Mesenchymal stem cell (in vitro differentiated cells and primary cell): ENCODE data around the gene C16orf92.

ENCODE experiments used
- DNase-seq: peaks from one replicate; pipeline ENCODE4 v3.0.0-alpha.2; 2013
- H2AFZ ChIP-seq: one replicate; pipeline ENCODE4 v1.6.1; 2013; ENCODE audit warnings: low read depth, mild to moderate bottlenecking, control low read depth, inconsistent platforms, low read length, moderate library complexity
- H2AK5ac ChIP-seq: 2 replicates; pipeline ENCODE4 v1.6.1; 2013; ENCODE audit warnings: low read length, moderate library complexity, mild to moderate bottlenecking, inconsistent platforms; ENCODE audit not compliant: severe bottlenecking
- H2BK120ac ChIP-seq: one replicate; pipeline ENCODE4 v1.6.1; 2013; ENCODE audit warnings: low read depth, mild to moderate bottlenecking, inconsistent platforms, low read length, moderate library complexity
- H2BK12ac ChIP-seq, 2 experiments: one replicate each; pipeline ENCODE4 v1.6.1; 2013; ENCODE audit warnings: inconsistent platforms in 2 of 2, low read length in 2 of 2, mild to moderate bottlenecking in 2 of 2, moderate library complexity in 2 of 2, control low read depth in 1 of 2
- H2BK15ac ChIP-seq: one replicate; pipeline ENCODE4 v1.6.1; 2013; ENCODE audit warnings: mild to moderate bottlenecking, low read depth, inconsistent platforms; ENCODE audit not compliant: poor library complexity, severe bottlenecking
- H2BK5ac ChIP-seq: 2 replicates; pipeline ENCODE4 v1.6.1; 2013; ENCODE audit warnings: low read depth, mild to moderate bottlenecking, low read length, control low read depth, inconsistent platforms; ENCODE audit not compliant: poor library complexity, severe bottlenecking
- H3K14ac ChIP-seq, 2 experiments: one replicate each; pipeline ENCODE4 v1.6.1; 2013; ENCODE audit warnings: inconsistent platforms in 2 of 2, low read length in 2 of 2, control low read depth in 1 of 2, mild to moderate bottlenecking in 1 of 2, moderate library complexity in 1 of 2
- H3K18ac ChIP-seq, 2 experiments: one replicate each; pipeline ENCODE4 v1.6.1; 2013; ENCODE audit warnings: inconsistent platforms in 2 of 2, low read length in 2 of 2, control low read depth in 1 of 2, low read depth in 1 of 2, mild to moderate bottlenecking in 1 of 2
- H3K23ac ChIP-seq, 2 experiments: one replicate each; pipeline ENCODE4 v1.6.1; 2013; ENCODE audit warnings: inconsistent platforms in 2 of 2, low read length in 2 of 2, mild to moderate bottlenecking in 2 of 2, moderate library complexity in 2 of 2, control low read depth in 1 of 2
- H3K27ac ChIP-seq: 2 replicates; pipeline ENCODE4 v1.5.1; 2013; ENCODE audit warnings: mild to moderate bottlenecking, moderate library complexity, low read length, control low read depth, inconsistent platforms; ENCODE audit not compliant: poor library complexity, severe bottlenecking
- H3K27me3 ChIP-seq, 2 experiments: 2 replicates each; pipeline versions ENCODE4 v1.6.1 to v1.7.0; 2013; ENCODE audit warnings: low read length in 2 of 2, mild to moderate bottlenecking in 2 of 2, moderate library complexity in 2 of 2, control low read depth in 1 of 2, inconsistent platforms in 1 of 2; ENCODE audit not compliant: control insufficient read depth in 1 of 2, insufficient read depth in 1 of 2
- H3K36me3 ChIP-seq, 2 experiments: 2 replicates each; pipeline versions ENCODE4 v1.6.1 to v1.7.0; 2013; ENCODE audit warnings: low read length in 2 of 2, control low read depth in 1 of 2, inconsistent platforms in 1 of 2, low read depth in 1 of 2, mild to moderate bottlenecking in 1 of 2; ENCODE audit not compliant: insufficient read depth in 2 of 2, control insufficient read depth in 1 of 2
- H3K4ac ChIP-seq, 2 experiments: one replicate each; pipeline ENCODE4 v1.6.1; 2013; ENCODE audit warnings: inconsistent platforms in 2 of 2, low read length in 2 of 2, mild to moderate bottlenecking in 2 of 2, moderate library complexity in 2 of 2, control low read depth in 1 of 2, low read depth in 1 of 2
- H3K4me1 ChIP-seq: 2 replicates; pipeline ENCODE4 v1.6.1; 2013; ENCODE audit warnings: low read depth, low read length, control low read depth; ENCODE audit not compliant: control insufficient read depth, insufficient read depth
- H3K4me2 ChIP-seq: 2 replicates; pipeline ENCODE4 v1.6.1; 2013; ENCODE audit warnings: low read length, mild to moderate bottlenecking, inconsistent platforms; ENCODE audit not compliant: poor library complexity, severe bottlenecking
- H3K4me3 ChIP-seq, 2 experiments: 2 replicates each; pipeline versions ENCODE4 v1.5.1 to v1.7.0; 2013; ENCODE audit warnings: low read length in 2 of 2, mild to moderate bottlenecking in 2 of 2, control low read depth in 1 of 2, low read depth in 1 of 2; ENCODE audit not compliant: insufficient read depth in 1 of 2
- H3K79me1 ChIP-seq: replicated peaks from 2 replicates; pipeline ENCODE4 v1.6.1; 2013; ENCODE audit warnings: mild to moderate bottlenecking, control low read depth, low read length, inconsistent platforms; ENCODE audit not compliant: poor library complexity, severe bottlenecking
- H3K9ac ChIP-seq: 2 replicates; pipeline ENCODE4 v1.7.0; 2013; ENCODE audit warnings: mild to moderate bottlenecking, low read length, moderate library complexity
- H3K9me3 ChIP-seq: 2 replicates; pipeline ENCODE4 v1.7.0; 2013; ENCODE audit warnings: mild to moderate bottlenecking, low read length; ENCODE audit not compliant: control insufficient read depth
- H4K8ac ChIP-seq: one replicate; pipeline ENCODE4 v1.6.1; 2013; ENCODE audit warnings: inconsistent platforms, mild to moderate bottlenecking, low read length, moderate library complexity
- H4K91ac ChIP-seq: one replicate; pipeline ENCODE4 v1.6.1; 2013; ENCODE audit warnings: mild to moderate bottlenecking, low read length, inconsistent platforms
- WGBS: methylation state at CpG from one replicate; pipeline ENCODE4 v1.1.7; 2013; ENCODE audit warnings: mixed read lengths; 5-methylcytosine and 5-hydroxymethylcytosine counted together

The C16orf92 gene

DNA sequence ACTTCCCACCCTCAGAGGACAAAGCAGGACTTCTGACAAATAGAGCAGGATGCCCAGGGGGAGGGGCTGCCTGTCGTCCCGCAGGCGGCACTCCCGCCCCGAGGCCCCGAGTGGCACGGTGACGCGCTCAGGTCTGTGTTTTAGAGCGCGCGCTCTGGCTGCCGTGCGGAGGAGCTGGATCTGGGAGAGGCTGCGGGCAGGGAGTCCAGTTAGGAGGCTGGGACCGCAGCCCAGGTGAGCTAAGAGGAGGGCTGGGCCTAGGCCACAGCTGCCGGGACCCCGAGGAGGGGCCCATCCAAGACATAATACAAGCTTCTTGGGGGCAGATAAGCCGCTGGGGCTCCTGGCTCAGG, 18.6 kb upstream of the C16orf92 start:
- 96% methylated on average over 19 of the region's 19 CpGs for WGBS

GRCh38 chr16:30004811-30005242, 18.2 kb upstream of the C16orf92 start:
- no peak overlapping the region for H2AFZ ChIP-seq
- DNase-seq = no peak
- 77% methylated on average over 6 of the region's 11 CpGs for WGBS
- H3K4ac ChIP-seq = no peak overlapping the region
- no peak overlapping the region for H3K27ac ChIP-seq
- H3K14ac ChIP-seq = no peak overlapping the region
- no peak overlapping the region for H3K4me2 ChIP-seq
- no peak overlapping the region for H4K91ac ChIP-seq
- H3K4me1 ChIP-seq = peaks cover 2% of the 10 kb centered on the region
- no peaks in the 10 kb centered on the region for H3K9me3 ChIP-seq
- no peak overlapping the region for H3K4me3 ChIP-seq
- peaks cover 10 to 27% of the 10 kb centered on the region in 2 experiments for H3K27me3 ChIP-seq
- H2BK120ac ChIP-seq = no peak overlapping the region
- H3K18ac ChIP-seq = no peak overlapping the region
- H3K23ac ChIP-seq = no peak overlapping the region
- H3K79me1 ChIP-seq = peaks cover 18% of the 10 kb centered on the region
- no peak overlapping the region for H2BK12ac ChIP-seq
- no peak overlapping the region for H2BK5ac ChIP-seq
- no peak overlapping the region for H2BK15ac ChIP-seq
- H4K8ac ChIP-seq = no peak overlapping the region
- H2AK5ac ChIP-seq = no peak overlapping the region
- no peak overlapping the region for H3K9ac ChIP-seq
- H3K36me3 ChIP-seq = peaks cover 24 to 70% of the 10 kb centered on the region in 2 experiments

More for the DNA sequence above, 18.6 kb upstream of the C16orf92 start:
- no peak overlapping the region for H2AK5ac ChIP-seq
- no peak overlapping the region for H4K91ac ChIP-seq
- no peak overlapping the region for H4K8ac ChIP-seq
- H3K23ac ChIP-seq = no peak overlapping the region
- H3K18ac ChIP-seq = no peak overlapping the region
- no peak overlapping the region for H3K4ac ChIP-seq
- no peak overlapping the region for H3K4me3 ChIP-seq
- H2BK15ac ChIP-seq = no peak overlapping the region
- H3K36me3 ChIP-seq = peaks cover 28 to 72% of the 10 kb centered on the region in 2 experiments
- no peak overlapping the region for H2BK12ac ChIP-seq
- H2BK5ac ChIP-seq = no peak overlapping the region
- H2BK120ac ChIP-seq = no peak overlapping the region
- no peaks in the 10 kb centered on the region for H3K9me3 ChIP-seq
- no peak overlapping the region for H3K4me2 ChIP-seq
- no peak overlapping the region for H3K9ac ChIP-seq
- H3K14ac ChIP-seq = no peak overlapping the region
- no peak for DNase-seq
- H3K4me1 ChIP-seq = peaks cover 2% of the 10 kb centered on the region
- H2AFZ ChIP-seq = no peak overlapping the region
- peaks cover 21% of the 10 kb centered on the region for H3K79me1 ChIP-seq
- H3K27me3 ChIP-seq = peaks cover 5 to 23% of the 10 kb centered on the region in 2 experiments
- H3K27ac ChIP-seq = no peak overlapping the region

DNA sequence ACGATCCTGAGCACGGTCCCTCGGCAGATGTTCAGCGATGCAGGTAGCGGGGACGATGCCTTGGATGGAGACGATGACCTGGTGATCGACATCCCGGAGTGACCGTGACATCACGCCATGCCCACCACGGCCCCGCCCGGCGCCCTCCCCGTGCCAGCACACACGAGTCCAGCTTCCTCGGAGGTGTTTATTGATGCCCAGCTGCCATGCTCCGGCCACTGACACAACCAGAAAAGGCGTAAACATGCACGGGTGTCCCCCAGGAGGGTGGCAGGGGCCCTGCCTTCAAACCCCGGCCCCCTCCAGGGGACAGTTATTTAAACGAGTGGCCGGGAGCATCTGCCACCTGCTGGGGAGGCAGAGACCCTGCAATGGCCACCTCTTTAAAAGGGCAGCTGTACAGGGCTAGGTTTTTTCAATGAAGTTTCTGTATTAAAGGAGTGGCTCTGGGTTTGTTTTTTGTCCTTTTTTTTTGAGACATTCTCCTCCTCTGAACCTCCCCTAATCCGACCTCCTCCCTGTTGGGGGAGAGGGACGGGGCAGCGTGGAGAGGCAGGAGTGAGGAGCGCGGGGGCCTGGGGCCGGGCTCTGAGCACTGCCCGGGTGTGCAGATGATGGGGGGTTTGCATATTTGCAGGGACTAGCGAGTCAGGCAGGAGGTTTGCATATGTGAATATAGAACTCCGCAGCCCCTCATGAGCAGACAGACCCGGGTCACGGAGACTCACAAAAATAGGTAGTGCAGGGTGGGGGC, 17.5 kb upstream of the C16orf92 start:
- H3K27ac ChIP-seq = no peak overlapping the region
- H3K14ac ChIP-seq = no peak overlapping the region
- no peak overlapping the region for H2BK5ac ChIP-seq
- H2AK5ac ChIP-seq = no peak overlapping the region
- H3K18ac ChIP-seq = no peak overlapping the region
- peaks cover 7% of the 10 kb centered on the region for H3K4me1 ChIP-seq
- H3K4ac ChIP-seq = no peak overlapping the region
- no peak overlapping the region for H4K91ac ChIP-seq
- no peaks in the 10 kb centered on the region for H3K9me3 ChIP-seq
- no peak overlapping the region for H2BK15ac ChIP-seq
- H3K9ac ChIP-seq = no peak overlapping the region
- H3K4me2 ChIP-seq = no peak overlapping the region
- peaks cover 17 to 34% of the 10 kb centered on the region in 2 experiments for H3K27me3 ChIP-seq
- H3K23ac ChIP-seq = no peak overlapping the region
- peaks cover 20 to 63% of the 10 kb centered on the region in 2 experiments for H3K36me3 ChIP-seq
- WGBS = 83% methylated on average over 33 of the region's 35 CpGs
- no peak overlapping the region for H4K8ac ChIP-seq
- no peak overlapping the region for H2AFZ ChIP-seq
- no peak overlapping the region for H2BK12ac ChIP-seq
- H3K4me3 ChIP-seq = no peak overlapping the region
- DNase-seq = peak; percentile 49
- peaks cover 12% of the 10 kb centered on the region for H3K79me1 ChIP-seq
- no peak overlapping the region for H2BK120ac ChIP-seq

GRCh38 chr16:30006095-30006473, 16.9 kb upstream of the C16orf92 start:
- no peak overlapping the region for H3K4ac ChIP-seq

More at GRCh38 chr16:30006095-30006473, 16.9 kb upstream of the C16orf92 start:
- Histone ChIP-seq H2BK15ac (no peak overlapping the region), H2BK12ac (peak overlapping the region in 1 of 2 experiments; percentile 37), H3K4me3 (no peak overlapping the region), H2BK120ac (no peak overlapping the region), H3K4me1 (peaks cover 12% of the 10 kb centered on the region), H3K27me3 (peaks cover 21 to 36% of the 10 kb centered on the region in 2 experiments), H2AFZ (no peak overlapping the region), H3K36me3 (peaks cover 17 to 58% of the 10 kb centered on the region in 2 experiments), H3K27ac (no peak overlapping the region), H3K23ac (no peak overlapping the region), H4K8ac (no peak overlapping the region), H3K9me3 (no peaks in the 10 kb centered on the region), H3K79me1 (peaks cover 7% of the 10 kb centered on the region), H4K91ac (no peak overlapping the region), H2AK5ac (no peak overlapping the region), H3K4me2 (no peak overlapping the region), H3K14ac (no peak overlapping the region), H3K18ac (no peak overlapping the region), H2BK5ac (no peak overlapping the region), H3K9ac (no peak overlapping the region)
- 97% methylated on average over 18 of the region's 18 CpGs for WGBS
- no peak for DNase-seq
